ENCODE results near the gene PRR7. TPM values are rescaled to one million over a fixed set of nuclear protein-coding genes. Genes with fewer than 3 reads are reported as not detected.
A peak's percentile ranks its signal among the peaks of the same experiment; 100 is the strongest.

PRR7 gene
- polyA plus RNA-seq, 3 donors: 1.8 to 17.4 (median 2.1) TPM

- intact Hi-C loops (cut with micrococcal nuclease): loop anchor here in 1 of 2 donors (2.0 kb wide), 1 partner anchor 13 kb away; no protein-coding TSS in a partner anchor
- Histone ChIP-seq H2AFZ (ENCODE audit: insufficient read depth, low read depth, low read length, poor library complexity, severe bottlenecking) (no peak overlapping the region), H3K9ac (ENCODE audit: insufficient read depth, low read length, poor library complexity, severe bottlenecking) (peak overlapping the region; percentile 52), H3K27me3 (ENCODE audit: control insufficient read depth in 2 of 2, insufficient read depth in 2 of 2, low read length in 2 of 2) (no peaks in the 10 kb centered on the region), H3K79me2 (ENCODE audit: insufficient read depth, low read length) (peaks cover 88% of the 10 kb centered on the region), H3K36me3 (replicated peaks in 1 of 2; ENCODE audit: control insufficient read depth in 1 of 2, insufficient read depth in 2 of 2, low read length in 2 of 2) (peaks cover 60 to 67% of the 10 kb centered on the region in 2 donors), H3K4me1 (ENCODE audit: control insufficient read depth in 1 of 2, insufficient read depth in 2 of 2, low read length in 2 of 2) (peaks cover 60 to 68% of the 10 kb centered on the region in 2 donors), H3K4me3 (replicated peaks in 1 of 3; ENCODE audit: low read depth in 2 of 3, low read length in 3 of 3) (peak overlapping the region in 1 of 3 experiments; percentile 59), H3K4me2 (replicated peaks; ENCODE audit: extremely low read depth, low read length, poor library complexity, severe bottlenecking) (peak overlapping the region; percentile 69), H4K20me1 (ENCODE audit: insufficient read depth, low read length) (peaks cover 74% of the 10 kb centered on the region), H3K27ac (ENCODE audit: low read depth in 1 of 2, low read length in 2 of 2) (peak overlapping the region; percentile 98 to 100), H3K9me3 (replicated peaks in 1 of 2; ENCODE audit: control insufficient read depth in 1 of 2, insufficient read depth in 1 of 2, low read length in 2 of 2) (no peaks in the 10 kb centered on the region)
- no peaks in the 10 kb centered on the region for H3K27me3 Mint-ChIP-seq (ENCODE audit: low read depth in 3 of 3)
- TF ChIP-seq, protein P1, sequence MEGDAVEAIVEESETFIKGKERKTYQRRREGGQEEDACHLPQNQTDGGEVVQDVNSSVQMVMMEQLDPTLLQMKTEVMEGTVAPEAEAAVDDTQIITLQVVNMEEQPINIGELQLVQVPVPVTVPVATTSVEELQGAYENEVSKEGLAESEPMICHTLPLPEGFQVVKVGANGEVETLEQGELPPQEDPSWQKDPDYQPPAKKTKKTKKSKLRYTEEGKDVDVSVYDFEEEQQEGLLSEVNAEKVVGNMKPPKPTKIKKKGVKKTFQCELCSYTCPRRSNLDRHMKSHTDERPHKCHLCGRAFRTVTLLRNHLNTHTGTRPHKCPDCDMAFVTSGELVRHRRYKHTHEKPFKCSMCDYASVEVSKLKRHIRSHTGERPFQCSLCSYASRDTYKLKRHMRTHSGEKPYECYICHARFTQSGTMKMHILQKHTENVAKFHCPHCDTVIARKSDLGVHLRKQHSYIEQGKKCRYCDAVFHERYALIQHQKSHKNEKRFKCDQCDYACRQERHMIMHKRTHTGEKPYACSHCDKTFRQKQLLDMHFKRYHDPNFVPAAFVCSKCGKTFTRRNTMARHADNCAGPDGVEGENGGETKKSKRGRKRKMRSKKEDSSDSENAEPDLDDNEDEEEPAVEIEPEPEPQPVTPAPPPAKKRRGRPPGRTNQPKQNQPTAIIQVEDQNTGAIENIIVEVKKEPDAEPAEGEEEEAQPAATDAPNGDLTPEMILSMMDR (IDR thresholded peaks at IDR 0.05): no peak
- peak overlapping the region; percentile 57 to 70 for H3K4me3 Mint-ChIP-seq
- 22% methylated on average over 25 of the region's 29 CpGs for WGBS (ENCODE audit: insufficient coverage)
- H3K36me3 Mint-ChIP-seq: peaks cover 52 to 83% of the 10 kb centered on the region in 2 donors
- H3K4me1 Mint-ChIP-seq: peaks cover 50% of the 10 kb centered on the region
- no peaks in the 10 kb centered on the region for H3K9me3 Mint-ChIP-seq
- DNase-seq: peak; percentile 61 to 70 (median 67)
- H3K27ac Mint-ChIP-seq: peak overlapping the region; percentile 78 to 100 (median 99)
Measured at GRCh38 chr5:177431317-177432142, 15.1 kb upstream of the PRR7 start.

DNA sequence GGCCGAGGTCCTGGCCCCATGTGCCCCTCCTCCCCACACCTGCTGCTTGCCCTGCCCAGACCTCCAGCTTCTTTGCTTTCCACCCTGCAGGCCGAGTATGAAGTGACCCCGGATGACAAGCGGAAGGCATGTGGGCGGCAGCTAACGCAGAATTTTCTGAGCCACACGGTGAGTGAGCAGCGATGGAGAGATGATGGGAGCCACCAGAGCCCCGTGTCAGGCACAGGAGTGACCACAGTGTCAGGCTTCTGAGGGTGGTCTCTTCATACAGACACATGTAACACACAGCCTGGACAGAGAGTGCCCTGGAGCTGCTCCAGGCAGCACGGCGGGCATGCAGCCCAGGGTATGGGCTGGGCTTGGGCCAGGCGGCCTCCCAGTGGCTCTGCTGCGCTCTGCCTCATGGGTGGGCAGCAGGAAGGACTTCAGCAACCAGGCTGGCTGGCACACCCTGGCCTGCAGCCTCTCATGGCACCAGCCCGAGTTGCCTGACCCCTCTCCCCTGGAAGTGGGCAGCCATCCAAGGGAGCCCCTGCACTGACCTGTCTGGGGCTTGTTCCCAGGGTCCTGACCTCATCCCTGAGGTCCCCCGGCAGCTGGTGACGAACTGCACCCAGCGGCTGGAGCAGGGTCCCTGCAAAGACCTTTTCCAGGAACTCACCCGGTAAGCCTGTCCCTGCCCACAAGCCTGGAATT is 14.3 kb upstream of the PRR7 start:
- Histone ChIP-seq H3K27me3 (ENCODE audit: control insufficient read depth in 2 of 2, insufficient read depth in 2 of 2, low read length in 2 of 2) (no peaks in the 10 kb centered on the region), H3K9me3 (replicated peaks in 1 of 2; ENCODE audit: control insufficient read depth in 1 of 2, insufficient read depth in 1 of 2, low read length in 2 of 2) (no peaks in the 10 kb centered on the region), H2AFZ (ENCODE audit: insufficient read depth, low read depth, low read length, poor library complexity, severe bottlenecking) (no peak overlapping the region), H3K9ac (ENCODE audit: insufficient read depth, low read length, poor library complexity, severe bottlenecking) (peak overlapping the region; percentile 52), H4K20me1 (ENCODE audit: insufficient read depth, low read length) (peaks cover 78% of the 10 kb centered on the region), H3K79me2 (ENCODE audit: insufficient read depth, low read length) (peaks cover 84% of the 10 kb centered on the region), H3K4me2 (replicated peaks; ENCODE audit: extremely low read depth, low read length, poor library complexity, severe bottlenecking) (peak overlapping the region; percentile 69), H3K4me3 (replicated peaks in 1 of 3; ENCODE audit: low read depth in 2 of 3, low read length in 3 of 3) (peak overlapping the region in 1 of 3 experiments; percentile 59), H3K4me1 (ENCODE audit: control insufficient read depth in 1 of 2, insufficient read depth in 2 of 2, low read length in 2 of 2) (peaks cover 58 to 62% of the 10 kb centered on the region in 2 donors), H3K36me3 (replicated peaks in 1 of 2; ENCODE audit: control insufficient read depth in 1 of 2, insufficient read depth in 2 of 2, low read length in 2 of 2) (peaks cover 66 to 75% of the 10 kb centered on the region in 2 donors), H3K27ac (ENCODE audit: low read depth in 1 of 2, low read length in 2 of 2) (peak overlapping the region; percentile 98 to 100)
- Mint-ChIP-seq H3K27me3 (ENCODE audit: low read depth in 3 of 3) (peaks cover 0 to 1% (median 0%) of the 10 kb centered on the region in 3 donors), H3K4me3 (no peak overlapping the region), H3K4me1 (peaks cover 51% of the 10 kb centered on the region), H3K9me3 (no peaks in the 10 kb centered on the region), H3K27ac (peak overlapping the region in 6 of 7 donors; percentile 46 to 100 (median 64)), H3K36me3 (peaks cover 60 to 89% of the 10 kb centered on the region in 2 donors)
- WGBS (ENCODE audit: insufficient coverage): 76% methylated on average over 18 of the region's 18 CpGs
- TF ChIP-seq, protein P1 (IDR thresholded peaks at IDR 0.05): no peak
- DNase-seq: no peak
- intact Hi-C loops (cut with micrococcal nuclease): no loop called here
